WTC11 (cell line): ENCODE results near the gene IL20RB. TPM values are rescaled to one million over a fixed set of nuclear protein-coding genes. Genes with fewer than 3 reads are reported as not detected.
A peak's percentile ranks its signal among the peaks of the same experiment; 100 is the strongest.

Source experiments
- ATAC-seq: fragments of 200-7000 bp; cut with Tn5 transposase; 2 replicates; pipeline ENCODE4 v1.10.0; 2021; ENCODE audit warnings: mild to moderate bottlenecking, moderate library complexity
- CTCF ChIA-PET: fragments of 300-600 bp; sonication (Branson Sonifier 250); formaldehyde crosslinking; loops from one replicate; lab custom pipeline; 2021; ENCODE audit warnings: antibody characterized with exemption; lab: Charles Lee
- POLR2A ChIA-PET: fragments of 350-600 bp; sonication (Branson Sonifier 250); formaldehyde crosslinking; loops from one replicate; lab custom pipeline; 2021; ENCODE audit warnings: antibody characterized with exemption; lab: Charles Lee
- DNase-seq: peaks from one replicate; pipeline ENCODE4 v3.0.0; 2021; ENCODE audit warnings: low spot score
- H3K27ac Mint-ChIP-seq: 2 replicates; pipeline ENCODE4 v1.8.0; 2021; ENCODE audit warnings: mixed read lengths
- H3K27me3 Mint-ChIP-seq: 2 replicates; pipeline ENCODE4 v1.8.0; 2021; ENCODE audit warnings: low read depth, mild to moderate bottlenecking, moderate library complexity, mixed read lengths
- H3K36me3 Mint-ChIP-seq: 2 replicates; pipeline ENCODE4 v1.8.0; 2021; ENCODE audit warnings: mixed read lengths
- H3K4me1 Mint-ChIP-seq: 2 replicates; pipeline ENCODE4 v1.8.0; 2022; ENCODE audit warnings: mixed read lengths
- H3K4me3 Mint-ChIP-seq: 2 replicates; pipeline ENCODE4 v1.8.0; 2021; ENCODE audit warnings: mild to moderate bottlenecking, moderate library complexity, mixed read lengths
- H3K9me3 Mint-ChIP-seq: 2 replicates; pipeline ENCODE4 v1.8.0; 2021; ENCODE audit warnings: mixed read lengths
- JUN ChIP-seq: sonication (generic); formaldehyde crosslinking; IDR thresholded peaks from 2 replicates; pipeline ENCODE4 v1.8.0; 2023; ENCODE audit warnings: mild to moderate bottlenecking, missing genetic modification reagents
- KAT7 ChIP-seq: sonication (generic); formaldehyde crosslinking; IDR thresholded peaks from 2 replicates; pipeline ENCODE4 v1.8.1; 2023; ENCODE audit warnings: missing genetic modification reagents, mild to moderate bottlenecking, borderline replicate concordance
- NR1H2 ChIP-seq: sonication (generic); formaldehyde crosslinking; IDR thresholded peaks from 2 replicates; pipeline ENCODE4 v1.9.0; 2021; ENCODE audit warnings: mild to moderate bottlenecking, moderate library complexity, missing genetic modification reagents
- NR3C1 ChIP-seq: sonication (generic); formaldehyde crosslinking; conservative IDR thresholded peaks from 2 replicates; pipeline ENCODE4 v1.8.1; 2023; ENCODE audit warnings: low read depth, mild to moderate bottlenecking, missing genetic modification reagents
- ZNF263 ChIP-seq: sonication (generic); formaldehyde crosslinking; IDR thresholded peaks from 2 replicates; pipeline ENCODE4 v1.8.1; 2022; ENCODE audit warnings: low read depth, mild to moderate bottlenecking, moderate library complexity, missing genetic modification reagents
- total RNA-seq: library from RNA; stranded (reverse); gene quantifications from 3 replicates; pipeline ENCODE4 v1.2.3, GENCODE V29; 2021
- TF ChIP-seq, protein P1 (sequence below): sonication (generic); formaldehyde crosslinking; IDR thresholded peaks from 2 replicates; pipeline ENCODE4 v1.8.1; 2022; ENCODE audit warnings: missing genetic modification reagents, borderline replicate concordance
- TF ChIP-seq, protein P2 (sequence below): fragments of 250-450 bp; sonication (Bioruptor Pico); IDR thresholded peaks from 2 replicates; pipeline ENCODE4 v2.1.2; 2022; ENCODE audit warnings: mild to moderate bottlenecking, moderate library complexity
- TF ChIP-seq, protein P3 (sequence below): sonication (generic); formaldehyde crosslinking; IDR thresholded peaks from 2 replicates; pipeline ENCODE4 v1.8.1; 2023; ENCODE audit warnings: mild to moderate bottlenecking, missing genetic modification reagents
- TF ChIP-seq, protein P4 (sequence below): fragments of 250-450 bp; sonication (Bioruptor Pico); IDR thresholded peaks from 2 replicates; pipeline ENCODE4 v1.9.0; 2021; ENCODE audit warnings: moderate library complexity, mild to moderate bottlenecking, inconsistent platforms, borderline replicate concordance
- TF ChIP-seq, protein P5 (sequence below): sonication (generic); formaldehyde crosslinking; conservative IDR thresholded peaks from 2 replicates; pipeline ENCODE4 v1.8.1; 2022; ENCODE audit warnings: mild to moderate bottlenecking, missing genetic modification reagents
- TF ChIP-seq, protein P6 (sequence below): sonication (generic); formaldehyde crosslinking; IDR thresholded peaks from 2 replicates; pipeline ENCODE4 v1.8.0; 2023; ENCODE audit warnings: missing genetic modification reagents
- TF ChIP-seq, protein P7 (sequence below): sonication (generic); formaldehyde crosslinking; IDR thresholded peaks from 2 replicates; pipeline ENCODE4 v1.8.1; 2022; ENCODE audit warnings: mild to moderate bottlenecking, moderate library complexity, missing genetic modification reagents
- TF ChIP-seq, protein P8 (sequence below): sonication (generic); formaldehyde crosslinking; IDR thresholded peaks from 2 replicates; pipeline ENCODE4 v1.8.1; 2023; ENCODE audit warnings: mild to moderate bottlenecking, moderate library complexity, missing genetic modification reagents
- TF ChIP-seq, protein P9 (sequence below): fragments of 200-600 bp; IDR thresholded peaks from 2 replicates; pipeline ENCODE4 v1.8.0; 2022; ENCODE audit warnings: antibody characterized with exemption

The IL20RB gene
- total RNA-seq, 1 experiment from 2014 or later, result 2.3 TPM

DNA sequence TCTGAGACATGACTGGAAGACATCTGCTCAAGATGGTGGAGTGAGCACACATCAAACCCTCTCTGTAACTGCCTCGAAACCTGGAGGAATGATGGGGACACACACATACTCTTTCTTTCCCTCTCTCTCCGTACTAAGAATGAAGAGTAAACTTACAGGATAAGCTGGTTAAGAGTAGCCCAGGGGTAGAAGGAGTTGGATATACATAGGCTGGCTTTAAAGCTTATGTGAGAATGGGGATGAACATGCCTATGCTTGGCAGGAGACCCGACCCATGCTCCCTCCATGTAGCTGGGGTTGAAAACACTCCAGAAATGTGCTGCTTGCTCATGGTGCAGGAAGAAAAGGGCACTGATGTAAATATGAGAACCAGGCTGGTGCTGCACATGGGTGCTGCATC lies 68.9 kb downstream of the IL20RB start:
- TF ChIP-seq ZNF263, result no peak
- no peak for TF ChIP-seq JUN (CRISPR knock-in tag)
- TF ChIP-seq NR3C1 (CRISPR knock-in tag), result no peak
- TF ChIP-seq, protein P1, sequence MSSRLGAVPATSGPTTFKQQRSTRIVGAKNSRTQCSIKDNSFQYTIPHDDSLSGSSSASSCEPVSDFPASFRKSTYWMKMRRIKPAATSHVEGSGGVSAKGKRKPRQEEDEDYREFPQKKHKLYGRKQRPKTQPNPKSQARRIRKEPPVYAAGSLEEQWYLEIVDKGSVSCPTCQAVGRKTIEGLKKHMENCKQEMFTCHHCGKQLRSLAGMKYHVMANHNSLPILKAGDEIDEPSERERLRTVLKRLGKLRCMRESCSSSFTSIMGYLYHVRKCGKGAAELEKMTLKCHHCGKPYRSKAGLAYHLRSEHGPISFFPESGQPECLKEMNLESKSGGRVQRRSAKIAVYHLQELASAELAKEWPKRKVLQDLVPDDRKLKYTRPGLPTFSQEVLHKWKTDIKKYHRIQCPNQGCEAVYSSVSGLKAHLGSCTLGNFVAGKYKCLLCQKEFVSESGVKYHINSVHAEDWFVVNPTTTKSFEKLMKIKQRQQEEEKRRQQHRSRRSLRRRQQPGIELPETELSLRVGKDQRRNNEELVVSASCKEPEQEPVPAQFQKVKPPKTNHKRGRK (CRISPR knock-in tag), result no peak
- no peak for TF ChIP-seq NR1H2 (CRISPR knock-in tag)
- TF ChIP-seq, protein P2, sequence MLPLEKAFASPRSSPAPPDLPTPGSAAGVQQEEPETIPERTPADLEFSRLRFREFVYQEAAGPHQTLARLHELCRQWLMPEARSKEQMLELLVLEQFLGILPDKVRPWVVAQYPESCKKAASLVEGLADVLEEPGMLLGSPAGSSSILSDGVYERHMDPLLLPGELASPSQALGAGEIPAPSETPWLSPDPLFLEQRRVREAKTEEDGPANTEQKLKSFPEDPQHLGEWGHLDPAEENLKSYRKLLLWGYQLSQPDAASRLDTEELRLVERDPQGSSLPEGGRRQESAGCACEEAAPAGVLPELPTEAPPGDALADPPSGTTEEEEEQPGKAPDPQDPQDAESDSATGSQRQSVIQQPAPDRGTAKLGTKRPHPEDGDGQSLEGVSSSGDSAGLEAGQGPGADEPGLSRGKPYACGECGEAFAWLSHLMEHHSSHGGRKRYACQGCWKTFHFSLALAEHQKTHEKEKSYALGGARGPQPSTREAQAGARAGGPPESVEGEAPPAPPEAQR (CRISPR knock-in tag), result no peak
- no peak for TF ChIP-seq KAT7 (CRISPR knock-in tag)
- TF ChIP-seq, protein P3, sequence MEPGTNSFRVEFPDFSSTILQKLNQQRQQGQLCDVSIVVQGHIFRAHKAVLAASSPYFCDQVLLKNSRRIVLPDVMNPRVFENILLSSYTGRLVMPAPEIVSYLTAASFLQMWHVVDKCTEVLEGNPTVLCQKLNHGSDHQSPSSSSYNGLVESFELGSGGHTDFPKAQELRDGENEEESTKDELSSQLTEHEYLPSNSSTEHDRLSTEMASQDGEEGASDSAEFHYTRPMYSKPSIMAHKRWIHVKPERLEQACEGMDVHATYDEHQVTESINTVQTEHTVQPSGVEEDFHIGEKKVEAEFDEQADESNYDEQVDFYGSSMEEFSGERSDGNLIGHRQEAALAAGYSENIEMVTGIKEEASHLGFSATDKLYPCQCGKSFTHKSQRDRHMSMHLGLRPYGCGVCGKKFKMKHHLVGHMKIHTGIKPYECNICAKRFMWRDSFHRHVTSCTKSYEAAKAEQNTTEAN (CRISPR knock-in tag), result no peak
- TF ChIP-seq, protein P4, sequence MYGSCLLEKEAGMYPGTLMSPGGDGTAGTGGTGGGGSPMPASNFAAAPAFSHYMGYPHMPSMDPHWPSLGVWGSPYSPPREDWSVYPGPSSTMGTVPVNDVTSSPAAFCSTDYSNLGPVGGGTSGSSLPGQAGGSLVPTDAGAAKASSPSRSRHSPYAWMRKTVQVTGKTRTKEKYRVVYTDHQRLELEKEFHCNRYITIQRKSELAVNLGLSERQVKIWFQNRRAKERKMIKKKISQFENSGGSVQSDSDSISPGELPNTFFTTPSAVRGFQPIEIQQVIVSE, result no peak
- TF ChIP-seq, protein P5, sequence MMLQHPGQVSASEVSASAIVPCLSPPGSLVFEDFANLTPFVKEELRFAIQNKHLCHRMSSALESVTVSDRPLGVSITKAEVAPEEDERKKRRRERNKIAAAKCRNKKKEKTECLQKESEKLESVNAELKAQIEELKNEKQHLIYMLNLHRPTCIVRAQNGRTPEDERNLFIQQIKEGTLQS (CRISPR knock-in tag), result no peak
- TF ChIP-seq, protein P6, sequence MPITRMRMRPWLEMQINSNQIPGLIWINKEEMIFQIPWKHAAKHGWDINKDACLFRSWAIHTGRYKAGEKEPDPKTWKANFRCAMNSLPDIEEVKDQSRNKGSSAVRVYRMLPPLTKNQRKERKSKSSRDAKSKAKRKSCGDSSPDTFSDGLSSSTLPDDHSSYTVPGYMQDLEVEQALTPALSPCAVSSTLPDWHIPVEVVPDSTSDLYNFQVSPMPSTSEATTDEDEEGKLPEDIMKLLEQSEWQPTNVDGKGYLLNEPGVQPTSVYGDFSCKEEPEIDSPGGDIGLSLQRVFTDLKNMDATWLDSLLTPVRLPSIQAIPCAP (CRISPR knock-in tag), result no peak
- no peak overlapping the region for H3K4me3 Mint-ChIP-seq
- POLR2A ChIA-PET, result no interaction called here
- ATAC-seq (no peak), DNase-seq (no peak)
- CTCF ChIA-PET, result interaction anchor here (2.1 to 3.5 kb wide), 2 partner anchors 9 to 12 kb away, joined by 4 to 13 read pairs; no protein-coding TSS in a partner anchor
- H3K9me3 Mint-ChIP-seq, result no peaks in the 10 kb centered on the region
- H3K27me3 Mint-ChIP-seq, result peaks cover 3% of the 10 kb centered on the region; the same call in 1 of the 2 replicates
- H3K36me3 Mint-ChIP-seq, result no peaks in the 10 kb centered on the region
- H3K4me1 Mint-ChIP-seq, result peaks cover 11% of the 10 kb centered on the region
- no peak overlapping the region for H3K27ac Mint-ChIP-seq

DNA sequence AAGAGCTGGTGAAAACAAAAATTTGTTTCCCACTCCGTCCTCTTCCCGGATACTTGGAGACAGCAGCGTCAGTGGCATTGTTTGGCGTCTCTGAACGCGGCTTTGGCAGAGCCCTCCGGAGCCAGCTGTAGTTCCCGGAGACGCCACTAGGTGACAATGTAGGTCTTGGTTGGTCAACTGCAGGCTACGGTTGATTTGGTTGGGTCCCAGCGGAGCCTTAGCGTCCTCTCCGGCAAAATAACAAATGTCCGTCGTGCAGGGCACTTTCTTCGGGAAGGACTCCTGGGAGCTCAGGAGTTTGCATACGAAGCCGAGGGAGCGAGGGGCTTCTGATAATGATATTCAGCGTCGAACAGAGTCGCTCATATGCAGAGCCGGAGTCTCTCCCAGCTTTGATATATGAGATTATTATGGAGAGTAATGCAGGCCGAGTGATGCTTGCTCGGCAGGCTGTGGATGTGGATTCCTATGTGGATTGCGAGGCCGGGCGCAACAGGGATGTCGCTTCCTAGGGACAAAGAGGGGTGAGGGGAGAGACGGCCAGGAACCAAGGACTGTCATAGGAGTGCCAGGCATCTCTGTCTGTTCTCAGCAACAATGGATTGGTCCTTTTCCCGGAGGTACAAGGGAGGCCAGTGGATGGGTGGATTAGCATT lies 74.8 kb downstream of the IL20RB start:
- TF ChIP-seq, protein P7, sequence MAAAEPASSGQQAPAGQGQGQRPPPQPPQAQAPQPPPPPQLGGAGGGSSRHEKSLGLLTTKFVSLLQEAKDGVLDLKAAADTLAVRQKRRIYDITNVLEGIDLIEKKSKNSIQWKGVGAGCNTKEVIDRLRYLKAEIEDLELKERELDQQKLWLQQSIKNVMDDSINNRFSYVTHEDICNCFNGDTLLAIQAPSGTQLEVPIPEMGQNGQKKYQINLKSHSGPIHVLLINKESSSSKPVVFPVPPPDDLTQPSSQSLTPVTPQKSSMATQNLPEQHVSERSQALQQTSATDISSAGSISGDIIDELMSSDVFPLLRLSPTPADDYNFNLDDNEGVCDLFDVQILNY (CRISPR knock-in tag), result no peak
- TF ChIP-seq, protein P8, sequence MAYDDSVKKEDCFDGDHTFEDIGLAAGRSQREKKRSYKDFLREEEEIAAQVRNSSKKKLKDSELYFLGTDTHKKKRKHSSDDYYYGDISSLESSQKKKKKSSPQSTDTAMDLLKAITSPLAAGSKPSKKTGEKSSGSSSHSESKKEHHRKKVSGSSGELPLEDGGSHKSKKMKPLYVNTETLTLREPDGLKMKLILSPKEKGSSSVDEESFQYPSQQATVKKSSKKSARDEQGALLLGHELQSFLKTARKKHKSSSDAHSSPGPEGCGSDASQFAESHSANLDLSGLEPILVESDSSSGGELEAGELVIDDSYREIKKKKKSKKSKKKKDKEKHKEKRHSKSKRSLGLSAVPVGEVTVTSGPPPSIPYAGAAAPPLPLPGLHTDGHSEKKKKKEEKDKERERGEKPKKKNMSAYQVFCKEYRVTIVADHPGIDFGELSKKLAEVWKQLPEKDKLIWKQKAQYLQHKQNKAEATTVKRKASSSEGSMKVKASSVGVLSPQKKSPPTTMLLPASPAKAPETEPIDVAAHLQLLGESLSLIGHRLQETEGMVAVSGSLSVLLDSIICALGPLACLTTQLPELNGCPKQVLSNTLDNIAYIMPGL (CRISPR knock-in tag), result 0 out of 2 replicates have a peak, but pooled peaks have one; percentile 24
- TF ChIP-seq, protein P9, sequence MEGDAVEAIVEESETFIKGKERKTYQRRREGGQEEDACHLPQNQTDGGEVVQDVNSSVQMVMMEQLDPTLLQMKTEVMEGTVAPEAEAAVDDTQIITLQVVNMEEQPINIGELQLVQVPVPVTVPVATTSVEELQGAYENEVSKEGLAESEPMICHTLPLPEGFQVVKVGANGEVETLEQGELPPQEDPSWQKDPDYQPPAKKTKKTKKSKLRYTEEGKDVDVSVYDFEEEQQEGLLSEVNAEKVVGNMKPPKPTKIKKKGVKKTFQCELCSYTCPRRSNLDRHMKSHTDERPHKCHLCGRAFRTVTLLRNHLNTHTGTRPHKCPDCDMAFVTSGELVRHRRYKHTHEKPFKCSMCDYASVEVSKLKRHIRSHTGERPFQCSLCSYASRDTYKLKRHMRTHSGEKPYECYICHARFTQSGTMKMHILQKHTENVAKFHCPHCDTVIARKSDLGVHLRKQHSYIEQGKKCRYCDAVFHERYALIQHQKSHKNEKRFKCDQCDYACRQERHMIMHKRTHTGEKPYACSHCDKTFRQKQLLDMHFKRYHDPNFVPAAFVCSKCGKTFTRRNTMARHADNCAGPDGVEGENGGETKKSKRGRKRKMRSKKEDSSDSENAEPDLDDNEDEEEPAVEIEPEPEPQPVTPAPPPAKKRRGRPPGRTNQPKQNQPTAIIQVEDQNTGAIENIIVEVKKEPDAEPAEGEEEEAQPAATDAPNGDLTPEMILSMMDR, result peak; percentile 96
- H3K27me3 Mint-ChIP-seq, result peaks cover 30% of the 10 kb centered on the region

More for the DNA sequence above, 74.8 kb downstream of the IL20RB start:
- ChIA-PET POLR2A (no interaction called here), CTCF (interaction anchor here (0.5 to 3.5 kb wide), 33 partner anchors 8 to 963 kb away, joined by 3 to 33 read pairs (median 4); partner anchors contain the start of genes IL20RB, NCK1 and STAG1)
- DNase-seq, result peak; percentile 98
- H3K27ac Mint-ChIP-seq, result 0 out of 2 replicates have a peak overlapping the region, but pooled peaks have one; percentile 11
- H3K36me3 Mint-ChIP-seq, result no peaks in the 10 kb centered on the region
- H3K9me3 Mint-ChIP-seq, result no peaks in the 10 kb centered on the region
- H3K4me3 Mint-ChIP-seq, result peak overlapping the region; percentile 70
- ATAC-seq, result peak; percentile 75
- H3K4me1 Mint-ChIP-seq, result peaks cover 29% of the 10 kb centered on the region
